Measurements from ENCODE around the gene GLTP.
"Not testable (repeated sequence)": the region's sequence is repeated elsewhere in the genome, so short reads cannot be mapped to it uniquely, and the experiment has no call there.

Gene GLTP

DNA sequence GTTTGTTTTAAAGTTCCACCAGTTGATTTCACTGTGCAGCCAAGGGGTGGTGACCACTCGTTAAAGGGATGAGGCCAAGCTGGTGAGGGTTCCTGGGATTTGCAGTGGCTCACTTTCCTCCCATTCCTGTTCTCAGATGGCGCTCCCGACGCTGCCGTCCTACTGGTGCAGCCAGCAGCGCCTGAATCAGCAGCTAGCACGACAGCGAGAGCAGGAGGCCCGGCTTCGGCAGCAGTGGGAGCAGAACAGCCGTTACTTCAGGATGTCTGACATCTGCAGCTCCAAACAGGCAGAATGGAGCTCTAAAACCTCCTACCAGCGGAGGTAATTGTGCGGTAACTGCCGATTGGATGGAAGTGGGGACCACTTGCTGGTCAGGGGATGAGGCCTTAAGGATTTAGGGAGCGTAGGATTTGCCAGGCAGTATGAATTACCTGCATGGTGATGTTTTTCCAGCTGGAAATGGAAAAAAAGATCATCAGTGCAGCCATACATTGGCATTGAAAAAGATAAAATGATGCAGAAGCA, 22.6 kb upstream of the GLTP start:
- no peak for DNase-seq (ENCODE audit: low read depth in 2 of 2)

DNA sequence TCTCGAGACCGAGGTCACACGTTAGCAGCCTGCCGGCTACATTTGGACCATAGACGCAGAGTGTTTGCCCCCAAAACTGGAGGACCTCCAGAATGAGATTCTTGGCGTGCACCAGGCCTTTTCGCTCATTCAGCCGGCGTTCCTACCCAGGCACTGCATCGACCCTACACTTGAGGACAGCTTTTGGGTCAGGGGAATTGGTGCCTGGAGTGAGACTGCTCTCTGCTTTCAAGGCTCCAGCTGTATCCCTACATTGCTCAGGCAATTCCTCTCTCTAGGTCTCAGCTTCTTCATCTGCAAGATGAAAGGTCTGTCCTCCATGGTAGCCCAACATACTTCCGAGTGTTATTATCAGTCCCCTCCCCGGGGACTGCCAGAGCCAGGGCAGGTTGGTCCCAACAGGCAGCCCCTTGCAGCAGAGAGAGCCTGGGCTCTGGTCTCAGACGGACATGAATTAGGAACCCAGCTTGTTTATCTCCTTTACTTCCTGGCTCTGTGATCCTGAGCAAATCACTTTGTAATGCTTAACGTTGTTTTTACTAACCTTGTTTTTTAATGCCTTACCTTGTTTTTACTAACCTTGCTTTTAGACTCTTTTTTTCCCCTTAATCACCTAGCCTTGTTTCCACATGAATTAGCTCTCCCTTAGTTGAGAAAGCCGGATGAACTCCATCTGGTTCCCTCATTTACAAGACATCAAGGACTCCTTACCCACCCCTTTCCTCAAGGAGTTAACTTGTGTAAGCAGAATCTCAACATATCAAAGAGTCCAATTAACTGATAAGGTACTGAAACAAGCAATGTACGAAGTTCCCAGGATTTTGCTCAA, 20.6 kb upstream of the GLTP start:
- DNase-seq (ENCODE audit: low read depth in 2 of 2) = no peak

DNA sequence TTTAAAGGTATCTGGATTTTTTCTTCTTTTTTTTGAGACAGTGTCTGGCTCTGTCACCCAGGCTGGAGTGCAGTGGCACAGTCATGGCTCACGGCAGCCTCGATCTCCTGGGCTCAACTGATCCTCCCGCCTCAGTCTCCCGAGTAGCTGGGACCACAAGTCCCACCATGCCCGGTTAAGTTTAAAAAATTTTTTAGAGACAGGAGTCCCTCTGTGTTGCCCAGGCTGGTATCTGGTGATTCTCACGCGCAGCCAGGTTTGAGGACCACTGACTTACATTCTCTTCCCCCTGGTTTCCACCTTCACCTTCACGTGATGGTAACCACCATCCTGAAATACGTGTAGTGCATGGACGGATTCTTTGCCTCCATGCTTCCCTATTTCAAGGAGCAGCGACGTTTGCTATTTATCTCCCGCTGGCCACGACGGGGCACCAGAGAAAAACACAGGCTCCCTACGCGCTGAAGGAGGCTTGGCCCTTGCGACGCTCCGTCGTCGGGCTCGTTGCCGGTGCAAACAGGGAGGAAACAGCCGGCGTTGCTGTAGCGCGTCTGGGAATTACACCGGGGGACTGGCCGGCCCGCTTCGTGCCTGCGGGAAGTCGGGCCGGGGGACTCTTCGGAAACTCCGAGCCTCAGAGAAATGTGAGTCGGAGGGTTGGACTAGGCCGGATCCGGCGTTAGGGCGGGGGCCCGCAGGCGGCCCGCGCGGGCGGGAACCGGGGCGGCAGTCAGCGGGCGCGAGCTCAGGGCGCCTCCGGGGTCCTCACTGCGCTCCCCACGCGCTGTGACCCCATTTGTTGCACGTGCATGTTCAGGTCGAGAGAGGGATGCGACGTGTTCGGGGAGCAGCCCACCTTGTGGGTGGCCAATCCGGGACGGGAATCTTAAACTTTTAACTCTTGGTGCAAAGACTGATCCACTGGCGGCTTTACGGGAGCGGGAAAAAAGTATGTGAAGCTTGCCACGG, 19.7 kb upstream of the GLTP start, which contains the start of gene TCHP:
TCHP (plus strand) TSS at position 492 of the 969 bp plus-strand sequence. CDS start 2,753 bp downstream, outside the sequence.
- DNase-seq (ENCODE audit: low read depth in 2 of 2) = peak; percentile 59 to 62

GRCh38 chr12:109899345-109899744, 19.0 kb upstream of the GLTP start:
- DNase-seq (ENCODE audit: low read depth in 2 of 2) = not testable (repeated sequence)

- DNase-seq (ENCODE audit: low read depth in 2 of 2) = no peak
Observed at GRCh38 chr12:109897029-109897428, 16.7 kb upstream of the GLTP start.

- no peak for DNase-seq (ENCODE audit: low read depth in 2 of 2)
Observed at GRCh38 chr12:109896188-109896587, 15.8 kb upstream of the GLTP start.

DNA sequence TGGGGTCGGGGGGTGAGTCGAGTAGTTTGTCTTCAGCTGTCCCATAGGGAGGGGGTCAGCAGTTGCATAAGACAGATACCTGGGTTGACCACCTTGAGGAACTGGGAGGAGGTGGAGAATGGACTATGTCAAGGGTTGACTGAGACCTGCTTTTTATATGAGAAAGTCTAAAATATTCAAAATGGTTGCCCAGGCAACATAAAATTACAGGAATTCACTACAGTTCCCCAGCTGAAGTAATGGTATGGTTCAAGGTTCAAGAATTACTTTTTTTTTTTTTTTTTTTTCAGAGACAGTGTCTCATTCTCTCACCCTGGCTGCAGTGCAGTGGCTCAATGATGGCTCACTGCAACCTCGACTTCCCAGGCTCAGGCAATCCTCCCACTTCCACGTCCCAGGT, 14.6 kb upstream of the GLTP start:
- DNase-seq (ENCODE audit: low read depth in 2 of 2) = no peak

GRCh38 chr12:109893261-109893995, 13.1 kb upstream of the GLTP start:
- no peak for DNase-seq (ENCODE audit: low read depth in 2 of 2)

DNA sequence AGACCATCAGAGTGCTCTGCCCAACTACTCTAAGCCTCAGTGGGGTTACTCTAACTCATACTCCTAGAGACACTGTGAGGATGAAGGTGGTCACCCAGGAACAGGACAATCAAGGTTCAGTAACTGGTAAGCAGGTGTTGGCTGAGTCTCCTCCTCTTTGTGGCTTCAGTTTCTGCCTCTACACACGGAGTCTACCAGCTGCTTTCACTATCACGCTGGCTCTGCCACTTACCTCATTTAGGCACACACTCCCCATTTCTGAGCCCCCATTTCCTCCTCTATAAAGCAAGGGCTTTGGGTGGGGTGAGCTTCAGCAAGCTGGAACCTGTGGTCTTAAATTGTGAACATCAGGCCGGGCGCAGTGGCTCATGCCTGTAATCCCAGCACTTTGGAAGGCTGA, 12.4 kb upstream of the GLTP start:
- DNase-seq (ENCODE audit: low read depth in 2 of 2) = no peak

GRCh38 chr12:109892165-109892715, 11.9 kb upstream of the GLTP start:
- DNase-seq (ENCODE audit: low read depth in 2 of 2) = no peak

GRCh38 chr12:109891731-109892130, 11.4 kb upstream of the GLTP start:
- not testable (repeated sequence) for DNase-seq (ENCODE audit: low read depth in 2 of 2)

DNA sequence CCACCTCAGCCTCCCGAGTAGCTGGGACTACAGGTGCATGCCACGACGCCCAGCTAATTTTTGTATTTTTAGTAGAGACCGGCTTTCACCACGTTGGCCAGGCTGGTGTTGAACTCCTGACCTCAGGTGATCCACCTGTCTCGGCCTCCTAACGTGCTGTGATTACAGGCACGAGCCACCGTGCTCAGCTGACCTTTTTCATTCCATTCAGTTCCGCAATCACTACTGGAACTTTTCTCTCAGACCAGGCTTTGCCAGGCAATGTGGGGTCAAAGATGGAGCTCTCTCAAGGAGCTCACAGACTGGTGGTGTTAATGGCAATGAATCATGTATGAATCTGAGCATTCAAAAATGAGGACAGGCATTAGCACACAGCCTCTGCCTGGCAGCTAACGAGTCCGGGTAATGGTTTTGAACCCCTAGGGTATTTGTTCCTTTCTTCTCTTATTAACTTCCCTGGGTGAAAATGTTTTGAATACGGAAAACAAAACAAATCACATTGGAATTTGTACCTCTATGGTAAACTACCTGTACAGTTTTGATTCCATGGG, 10.4 kb upstream of the GLTP start:
- no peak for DNase-seq (ENCODE audit: low read depth in 2 of 2)

DNA sequence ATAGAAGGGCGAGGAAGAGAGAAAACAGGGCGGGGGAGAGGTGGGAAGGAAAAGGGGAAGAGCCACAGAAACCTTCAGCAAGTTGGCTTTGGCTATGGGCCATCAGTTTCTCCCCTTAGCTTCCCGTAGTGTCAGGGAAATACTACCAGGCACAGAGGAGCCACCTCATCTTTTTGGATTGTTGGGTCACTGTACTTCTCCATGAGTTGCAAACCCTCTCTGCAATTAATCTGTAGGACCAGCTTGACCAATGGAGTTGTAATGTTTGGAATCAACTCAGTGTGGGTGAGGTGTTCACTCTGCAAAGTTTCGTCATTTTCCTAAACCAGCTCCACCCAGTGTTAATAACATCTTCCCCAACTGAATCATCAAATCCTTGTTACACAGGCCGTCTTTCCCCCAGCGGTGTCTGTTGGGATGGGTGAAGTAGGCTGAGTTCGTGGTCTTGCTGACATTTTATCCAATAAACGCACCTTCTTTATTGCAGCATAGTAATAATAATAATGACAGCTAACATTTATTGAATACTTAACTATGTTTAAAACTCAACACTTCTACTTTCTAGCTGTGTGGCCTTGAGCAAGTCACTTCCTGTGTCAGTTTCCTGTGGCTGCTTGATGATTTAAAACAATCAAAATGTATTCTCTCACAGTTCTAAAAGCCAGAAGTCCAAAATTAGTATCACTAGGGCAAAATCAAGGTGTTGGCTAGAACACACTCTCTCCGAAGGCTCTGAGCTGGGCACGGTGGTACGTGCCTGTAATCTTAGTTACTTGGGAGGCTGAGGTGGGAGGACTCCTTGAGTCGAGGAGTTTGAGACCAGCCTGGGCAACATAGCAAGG, 8.1 kb upstream of the GLTP start:
- no peak for DNase-seq (ENCODE audit: low read depth in 2 of 2)

GRCh38 chr12:109885616-109886015, 5.3 kb upstream of the GLTP start:
- no peak for DNase-seq (ENCODE audit: low read depth in 2 of 2)

- DNase-seq (ENCODE audit: low read depth in 2 of 2) = no peak
Observed at GRCh38 chr12:109883461-109883860, 3.1 kb upstream of the GLTP start.

DNA sequence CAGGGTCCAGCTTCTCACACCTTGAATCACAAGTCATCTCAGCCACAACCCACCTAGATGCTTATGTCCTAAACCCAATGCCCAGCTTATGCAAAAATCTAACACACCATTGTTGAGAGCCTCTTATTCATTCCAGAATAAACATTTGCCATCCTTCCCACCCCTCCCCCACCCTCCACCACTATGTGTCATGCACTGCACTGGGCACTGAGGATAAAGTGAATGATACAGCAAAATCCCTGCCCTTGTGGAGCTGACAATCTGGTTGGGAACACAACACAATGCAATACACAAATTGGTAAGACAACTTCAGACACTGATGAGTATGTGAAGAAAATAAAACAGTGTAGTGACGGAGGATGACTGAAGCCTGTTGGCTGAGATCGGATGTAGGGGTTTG, 1.4 kb upstream of the GLTP start:
- DNase-seq (ENCODE audit: low read depth in 2 of 2) = no peak

GRCh38 chr12:109880938-109881337, 597 bp upstream of the GLTP start:
- DNase-seq (ENCODE audit: low read depth in 2 of 2) = no peak

DNA sequence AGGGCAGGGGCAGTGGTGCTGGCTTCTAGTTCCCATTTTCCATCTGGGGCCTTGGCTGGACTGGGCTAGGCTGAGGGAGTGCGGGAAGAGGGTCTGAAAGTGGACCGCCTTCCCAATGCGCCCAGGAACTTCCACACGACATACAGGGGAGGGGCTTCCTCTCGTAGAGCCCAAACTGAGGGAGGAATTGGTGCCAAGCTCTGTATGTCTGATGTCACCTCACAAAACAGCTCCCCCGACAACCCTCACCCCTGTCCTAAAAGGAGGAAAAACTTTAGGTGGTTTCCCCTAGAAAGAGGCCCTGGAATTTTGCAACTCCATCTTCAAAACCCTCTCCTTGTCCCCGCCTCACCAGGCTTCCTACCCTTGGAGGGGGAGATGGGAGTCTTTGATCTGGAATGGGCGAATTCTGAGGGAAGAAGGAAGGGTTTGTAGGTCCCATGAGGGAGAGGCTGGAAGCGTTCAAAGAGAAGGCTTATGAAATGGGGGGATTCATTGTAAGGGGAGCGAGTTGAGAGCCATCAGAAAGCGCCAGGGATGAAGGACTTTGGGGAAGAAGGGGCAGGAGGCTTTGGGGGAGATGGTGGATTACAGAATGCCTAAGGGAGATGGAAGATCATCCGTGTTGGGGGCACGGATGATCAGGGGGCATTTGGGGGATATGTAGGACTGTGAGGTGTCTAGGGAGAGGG, 844 bp downstream of the GLTP start:
- no peak for DNase-seq (ENCODE audit: low read depth in 2 of 2)

- no peak for DNase-seq (ENCODE audit: low read depth in 2 of 2)
Observed at GRCh38 chr12:109878749-109879148, 1.6 kb downstream of the GLTP start.

DNA sequence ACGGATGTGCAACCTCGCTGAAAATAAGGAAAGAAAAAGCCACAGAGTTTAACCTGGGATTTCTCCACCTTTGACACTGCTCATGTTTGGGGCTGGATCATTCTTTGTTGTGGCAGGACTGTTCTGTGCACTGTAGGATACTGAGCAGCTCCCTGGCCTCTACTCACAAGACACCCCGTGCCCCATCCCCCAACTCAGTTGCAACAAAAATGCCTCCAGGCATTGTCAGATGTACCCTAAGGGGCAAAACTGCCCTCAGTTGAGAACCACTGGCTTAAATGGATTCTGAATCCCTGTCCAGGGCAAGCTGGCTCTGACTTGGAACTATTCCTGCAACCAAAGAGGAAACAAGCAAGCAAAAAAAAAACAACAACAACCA, 2.1 kb downstream of the GLTP start:
- no peak for DNase-seq (ENCODE audit: low read depth in 2 of 2)

Data from stimulated activated CD8-positive, alpha-beta memory T cell treated with anti-CD3 and anti-CD28 coated beads, Interleukin-15, amount 100 ng/mL, for 48 hours (primary cell).